GM19328 (cell line): Measurements from ENCODE around the gene RAD23B.
"Not testable (repeated sequence)": the region's sequence is repeated elsewhere in the genome, so short reads cannot be mapped to it uniquely, and the experiment has no call there.

ENCODE experiments used
- ATAC-seq: cut with Tn5 transposase; IDR thresholded peaks from one replicate; pipeline ENCODE4 v1.9.1; 2021; ENCODE audit warnings: mild to moderate bottlenecking, moderate library complexity; ENCODE audit not compliant: unreplicated experiment

RAD23B gene

DNA sequence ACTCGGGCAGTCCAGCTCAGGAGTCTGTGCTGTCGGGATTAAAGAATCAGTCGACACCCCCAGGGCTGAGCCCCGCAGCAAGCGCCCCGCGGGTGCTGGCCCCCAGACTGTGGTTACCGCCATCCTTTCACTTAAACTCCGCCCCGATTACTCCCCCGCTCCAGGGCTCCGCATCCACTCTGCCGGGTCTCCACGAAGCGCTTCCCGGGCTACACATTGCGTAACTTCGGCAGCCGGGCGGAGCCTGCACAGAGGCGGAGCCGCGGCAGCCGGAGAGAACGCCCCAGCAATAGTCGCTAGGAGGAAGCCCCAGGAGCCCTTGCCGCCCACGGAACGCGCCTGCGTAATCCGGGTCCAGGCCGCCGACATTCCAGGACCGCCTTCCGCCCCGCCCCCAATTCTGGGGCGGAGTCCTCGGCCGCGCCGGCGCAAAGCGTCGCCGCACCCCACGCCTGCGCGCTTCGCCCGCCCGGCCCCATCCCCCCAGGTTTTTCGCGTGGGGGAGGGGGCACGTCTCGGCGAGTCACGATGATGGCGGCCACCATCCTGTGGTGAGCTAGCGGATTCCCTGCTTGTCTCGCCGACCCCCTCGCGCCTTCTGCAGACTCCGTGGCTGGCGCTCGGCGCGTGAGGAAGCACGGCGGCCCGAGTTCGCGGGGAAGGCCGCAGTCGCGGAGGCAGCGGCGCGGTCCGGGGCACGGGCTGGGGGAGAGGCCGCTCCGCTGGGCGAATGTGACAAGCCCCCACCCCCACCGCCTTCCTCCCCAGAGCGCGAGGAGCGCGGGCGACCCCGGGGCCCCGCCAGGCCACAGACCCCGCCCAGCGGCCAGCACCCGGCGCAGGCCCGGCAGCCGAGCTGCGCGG, at the start of gene RAD23B:
Gene RAD23B (plus strand): TSS at position 521 of the 864 bp plus-strand sequence. CDS start 351 bp downstream, outside the sequence.
- peak; percentile 86 for ATAC-seq

DNA sequence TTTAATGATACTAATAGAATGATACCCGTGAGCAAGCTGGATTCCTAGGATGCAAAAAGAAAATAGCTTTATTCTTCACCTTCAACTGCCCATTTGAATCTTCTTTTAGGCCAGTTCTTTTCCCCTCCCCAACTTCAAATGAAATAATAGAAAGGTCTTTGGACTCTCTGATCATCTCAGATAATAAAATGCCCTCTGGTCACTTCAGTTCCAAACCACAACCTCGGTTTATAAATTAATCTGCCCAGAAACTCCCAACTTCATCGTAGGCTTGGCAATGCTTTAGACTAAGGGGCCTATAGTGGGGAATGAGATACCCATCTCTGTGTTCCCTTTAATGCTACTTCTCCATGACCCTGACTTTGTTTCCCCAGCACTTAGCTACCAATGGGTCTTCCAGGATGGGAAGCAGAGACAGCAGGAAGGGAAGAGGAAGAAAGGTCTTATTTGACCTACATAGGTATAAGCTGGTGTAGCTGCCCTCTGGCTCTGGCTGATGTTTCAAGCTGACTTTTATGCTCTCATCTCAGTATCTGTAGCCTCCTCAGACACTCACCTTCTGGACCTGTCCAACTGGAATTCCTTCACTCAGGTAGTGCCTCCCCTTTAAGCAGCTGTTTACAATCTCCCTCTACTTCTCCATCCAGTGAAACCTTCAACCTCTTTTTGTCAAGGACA, 47.2 kb upstream of the RAD23B start:
- no peak for ATAC-seq

DNA sequence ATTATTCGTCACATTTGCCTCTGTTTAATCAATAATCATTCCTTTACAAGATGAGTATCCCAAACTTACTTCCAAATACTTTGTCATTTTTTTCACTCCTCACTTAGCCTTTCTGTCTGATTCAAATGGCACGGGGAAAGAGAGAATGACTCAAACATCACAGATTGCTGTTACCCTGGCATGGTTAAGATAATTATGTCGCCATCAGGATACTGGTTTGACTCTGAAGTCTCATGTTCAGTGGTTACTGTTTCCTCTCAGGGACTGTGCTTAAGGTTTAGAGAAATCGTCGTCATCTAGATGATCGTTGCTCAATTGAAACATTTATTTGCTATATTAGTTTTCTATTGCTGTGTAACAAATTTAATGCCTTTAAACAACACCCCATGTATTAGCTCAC, 45.2 kb upstream of the RAD23B start:
- no peak for ATAC-seq

DNA sequence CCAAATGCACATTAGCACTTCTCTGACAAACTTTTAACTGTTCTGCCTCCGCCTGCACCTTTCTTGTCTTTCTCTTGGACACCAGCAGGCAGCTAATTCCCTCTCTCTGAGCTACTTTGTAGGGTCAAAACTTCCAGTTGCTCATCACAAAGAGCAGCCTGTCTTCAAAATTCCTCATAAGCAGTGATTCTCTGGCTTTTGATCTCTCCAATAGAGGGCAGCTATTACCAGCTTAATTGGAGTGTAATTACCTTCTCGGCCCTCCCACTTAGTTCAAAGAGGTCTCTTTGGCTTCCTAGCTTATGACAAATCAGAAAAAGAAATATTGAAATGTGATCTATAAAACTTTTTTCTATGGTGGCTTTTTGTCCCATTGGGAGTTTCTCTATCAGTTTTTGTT, 43.6 kb upstream of the RAD23B start:
- ATAC-seq = no peak

DNA sequence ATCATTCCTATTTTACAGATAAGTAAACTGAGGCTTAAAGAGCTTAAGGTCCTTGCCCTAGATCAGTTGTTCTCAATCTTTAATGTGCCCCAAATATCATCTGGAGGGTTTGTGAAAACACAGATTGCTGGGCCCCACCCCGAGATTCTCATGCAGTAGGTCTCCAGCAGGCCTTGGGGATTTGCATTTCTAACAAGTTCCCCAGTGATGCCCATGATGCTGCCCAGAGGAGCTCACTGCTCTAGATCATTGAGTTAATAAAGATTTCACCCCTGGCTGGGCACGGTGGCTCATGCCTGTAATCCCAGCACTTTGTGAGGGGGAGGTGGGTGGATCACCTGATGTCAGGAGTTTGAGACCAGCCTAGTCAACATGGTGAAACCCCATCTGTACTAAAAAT, 42.8 kb upstream of the RAD23B start:
- no peak for ATAC-seq

DNA sequence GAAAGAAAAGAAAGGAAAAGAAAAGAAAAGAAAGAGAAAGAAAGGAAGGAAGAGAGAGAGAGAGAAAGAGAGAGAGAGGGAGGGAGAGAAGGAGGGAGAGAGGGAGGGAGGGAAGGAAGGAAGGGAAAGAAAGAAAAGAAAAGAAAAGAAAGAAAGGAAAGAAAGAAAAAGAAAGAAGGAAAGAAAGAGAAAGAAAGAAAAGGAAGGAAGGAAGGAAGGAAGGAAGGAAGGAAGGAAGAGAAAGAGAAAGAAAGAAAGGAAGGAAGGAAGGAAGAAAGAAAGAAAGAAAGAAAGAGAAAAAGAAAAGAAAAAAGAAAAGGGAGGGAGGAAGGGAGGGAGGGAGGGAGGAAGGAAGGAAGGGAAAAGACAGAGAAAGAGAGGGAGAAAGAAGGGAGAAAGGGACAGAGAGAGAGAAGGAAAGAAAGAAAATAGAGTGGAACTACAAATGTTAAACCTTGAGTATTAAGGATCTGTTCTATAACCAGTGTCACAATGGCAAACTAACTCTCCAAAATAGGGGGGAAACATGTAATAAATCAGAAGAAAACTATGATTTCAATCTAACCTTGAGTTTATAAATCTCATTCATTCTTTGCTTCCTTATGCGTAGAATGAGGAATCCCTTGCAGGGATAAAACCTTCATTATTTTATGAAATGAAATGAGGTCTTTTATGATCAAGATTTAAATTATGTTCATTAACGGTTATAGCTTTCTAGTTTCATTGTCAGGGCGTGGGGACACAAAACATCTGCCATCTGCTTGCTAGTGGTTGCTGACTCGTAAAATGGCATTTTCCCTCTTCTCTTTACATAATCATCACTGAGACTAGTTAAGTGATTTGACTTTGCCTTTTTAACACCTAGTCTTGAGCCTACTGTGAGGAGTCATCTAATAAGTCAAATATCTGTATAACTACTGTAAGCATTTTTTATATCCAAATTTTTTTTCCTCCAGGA, 40.7 kb upstream of the RAD23B start:
- ATAC-seq = no peak

DNA sequence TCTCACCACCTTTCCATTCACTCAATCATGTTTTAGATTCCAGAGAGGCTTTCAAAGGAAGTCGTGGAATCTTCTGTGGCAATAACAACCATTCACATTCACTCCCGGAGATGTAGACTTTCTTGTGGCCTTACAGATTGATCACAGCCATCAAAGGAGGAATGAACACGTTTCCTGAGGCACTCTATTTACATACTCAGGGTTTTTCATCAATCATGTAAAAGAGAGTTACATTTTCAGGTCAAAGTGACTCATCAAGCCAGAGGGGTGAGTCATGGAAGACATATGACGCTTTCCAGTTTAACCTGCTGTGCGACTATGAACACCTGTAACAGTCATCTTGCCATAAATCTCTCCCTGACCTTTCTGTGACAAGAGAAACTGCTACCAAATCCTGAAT, 39.3 kb upstream of the RAD23B start:
- no peak for ATAC-seq

DNA sequence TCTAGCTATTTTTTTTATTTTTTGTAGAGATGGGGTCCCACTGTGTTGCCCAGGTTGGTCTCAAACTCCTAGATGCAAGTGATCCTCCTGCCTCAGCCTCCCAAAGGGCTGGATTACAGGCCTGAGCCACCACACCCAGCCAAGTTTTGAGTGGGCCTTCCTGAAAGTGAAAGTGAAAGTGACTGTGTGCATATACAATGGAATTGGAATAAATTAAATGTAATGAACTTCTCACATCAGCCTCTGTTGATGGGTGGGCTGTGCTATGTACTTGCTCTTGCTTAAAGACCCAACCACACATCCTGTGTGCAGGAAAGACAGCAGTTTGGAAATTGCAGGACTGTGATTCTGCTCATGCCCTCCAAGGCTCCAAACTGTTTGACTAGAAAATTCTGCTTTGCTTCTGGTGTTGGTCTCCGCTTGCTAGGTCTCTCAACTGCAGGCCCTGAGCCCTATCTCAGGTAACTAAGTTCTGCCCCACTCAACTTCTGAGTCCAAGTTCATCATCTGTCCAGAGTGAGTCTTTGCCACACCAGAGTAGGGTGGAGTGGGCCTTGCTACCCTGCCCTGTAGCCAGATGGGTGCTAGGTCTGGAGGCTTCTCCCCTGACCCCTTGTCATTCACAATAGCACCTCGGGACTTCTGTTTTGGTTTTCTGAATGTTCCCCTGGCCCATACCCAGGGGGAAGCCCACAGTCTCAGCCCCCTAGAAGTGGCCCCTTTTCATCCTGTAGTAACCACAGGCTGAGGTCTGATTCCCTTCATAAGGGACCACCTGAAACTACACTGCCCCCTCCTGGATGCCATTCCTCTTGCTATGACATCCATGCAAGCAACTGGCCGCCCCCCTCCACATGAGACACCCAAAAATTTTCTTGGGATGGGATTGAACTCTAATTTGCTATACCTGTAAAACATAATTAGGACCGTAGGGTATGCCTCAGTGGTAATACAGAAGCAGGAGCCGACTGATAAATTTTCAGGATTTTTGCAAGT, 36.5 kb upstream of the RAD23B start:
- ATAC-seq = no peak

DNA sequence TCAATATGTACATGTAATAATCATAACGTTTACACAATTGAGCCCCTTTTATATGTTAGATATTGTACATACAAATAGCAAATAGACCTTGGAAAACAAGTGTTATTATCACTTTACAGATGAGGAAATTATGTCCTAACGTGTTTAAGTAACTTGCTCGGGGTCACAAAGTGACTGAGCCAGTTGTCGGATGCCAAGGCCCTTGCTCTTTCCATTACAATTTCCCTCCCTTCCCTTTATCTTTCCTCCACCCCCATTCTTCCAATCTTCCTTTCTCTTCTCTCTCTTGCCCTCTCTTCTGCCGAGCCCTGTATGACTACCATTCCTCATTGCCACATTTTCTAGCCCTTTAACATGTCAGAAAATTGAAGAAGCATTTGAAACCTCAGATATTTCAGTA, 34.4 kb upstream of the RAD23B start:
- ATAC-seq = no peak

DNA sequence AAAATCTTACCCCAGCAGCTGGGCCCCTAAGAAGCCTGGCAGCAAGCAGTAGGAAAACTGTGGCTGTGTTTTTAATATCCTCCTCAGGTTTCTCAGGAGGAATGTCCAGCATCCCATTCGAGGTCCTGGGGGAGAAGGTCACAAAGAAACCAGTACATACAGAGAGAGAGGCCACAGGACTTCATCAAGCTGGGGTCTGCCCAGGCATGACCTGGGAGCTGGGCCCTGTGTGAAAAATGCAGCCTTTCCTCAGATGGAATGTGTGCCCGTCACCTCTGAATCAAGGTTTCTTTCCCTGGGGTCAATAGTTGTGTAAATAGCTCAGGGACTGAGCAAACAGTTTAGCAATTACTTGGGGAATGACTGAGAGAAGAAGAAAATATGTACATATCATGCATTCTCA, 33.9 kb upstream of the RAD23B start:
- no peak for ATAC-seq

DNA sequence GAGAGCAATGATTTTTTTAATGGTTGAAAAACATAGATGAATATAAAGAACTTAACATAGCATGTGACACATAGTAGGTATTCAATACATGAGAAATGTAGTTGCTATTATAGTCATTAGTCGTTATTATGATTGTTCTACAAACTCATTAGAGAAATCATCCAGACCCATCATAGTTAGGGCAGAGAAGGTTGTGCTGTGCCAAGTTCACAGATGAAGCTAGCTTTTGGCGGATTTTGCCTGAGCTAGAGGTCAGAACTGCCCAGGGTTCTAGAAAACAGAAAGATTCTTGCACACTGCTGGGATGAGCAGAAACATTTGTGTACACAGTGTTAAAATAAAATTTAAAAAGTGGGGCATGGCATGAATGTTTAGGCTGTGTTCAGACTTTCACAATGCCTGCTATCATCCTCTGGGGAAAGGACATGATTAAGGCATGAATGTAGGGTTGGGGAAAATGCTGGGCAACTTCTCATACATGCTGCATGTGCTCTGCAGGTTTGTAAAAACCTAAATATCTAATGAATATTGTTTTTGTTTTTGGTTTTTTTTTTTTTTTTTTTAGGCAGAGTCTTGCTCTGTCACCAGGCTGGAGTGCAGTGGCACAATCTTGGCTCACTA, 33.3 kb upstream of the RAD23B start:
- ATAC-seq = no peak

DNA sequence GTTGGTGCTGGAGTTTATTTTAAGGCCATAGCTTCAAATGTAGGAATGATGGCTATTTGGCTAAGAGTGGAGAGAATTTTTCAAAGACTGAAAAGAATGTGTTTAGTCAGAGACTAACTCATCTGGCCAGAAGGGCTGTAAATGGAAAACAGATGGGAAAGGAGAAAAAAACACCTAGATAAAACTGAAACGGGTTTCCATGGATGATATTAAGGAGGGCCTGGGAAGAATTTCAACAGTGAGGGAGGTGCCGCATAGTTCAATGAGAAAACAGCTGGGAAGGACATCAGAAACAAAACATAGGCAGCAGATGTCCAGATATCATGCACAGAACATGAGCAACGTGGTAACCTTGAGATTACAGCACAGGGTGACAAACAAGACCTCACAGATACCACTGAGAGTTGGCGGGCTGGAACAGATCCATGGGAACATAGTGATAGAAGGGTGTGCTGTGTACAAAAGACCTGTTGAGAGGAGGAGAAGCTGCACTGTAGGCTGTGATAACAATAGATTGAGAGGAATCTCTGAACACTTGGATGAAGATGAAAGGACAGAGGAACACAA, 31.2 kb upstream of the RAD23B start:
- ATAC-seq = no peak

DNA sequence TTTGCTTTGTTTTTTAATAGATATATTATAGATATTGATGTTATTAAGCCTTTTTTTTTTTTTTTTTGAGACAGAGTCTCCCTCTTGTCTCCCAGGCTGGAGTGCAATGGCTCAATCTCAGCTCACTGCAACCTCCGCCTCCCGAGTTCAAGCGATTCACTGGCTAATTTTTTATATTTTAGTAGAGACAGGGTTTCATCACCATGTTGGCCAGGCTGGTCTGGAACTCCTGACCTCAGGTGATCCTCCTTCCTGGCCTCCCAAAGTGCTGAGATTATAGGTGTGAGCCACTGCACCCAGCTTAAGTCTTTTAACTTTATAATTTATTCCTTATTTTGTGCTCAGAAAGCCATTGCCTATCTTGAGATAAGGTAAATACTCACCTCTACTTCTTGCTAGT, 24.2 kb upstream of the RAD23B start:
- ATAC-seq = no peak

DNA sequence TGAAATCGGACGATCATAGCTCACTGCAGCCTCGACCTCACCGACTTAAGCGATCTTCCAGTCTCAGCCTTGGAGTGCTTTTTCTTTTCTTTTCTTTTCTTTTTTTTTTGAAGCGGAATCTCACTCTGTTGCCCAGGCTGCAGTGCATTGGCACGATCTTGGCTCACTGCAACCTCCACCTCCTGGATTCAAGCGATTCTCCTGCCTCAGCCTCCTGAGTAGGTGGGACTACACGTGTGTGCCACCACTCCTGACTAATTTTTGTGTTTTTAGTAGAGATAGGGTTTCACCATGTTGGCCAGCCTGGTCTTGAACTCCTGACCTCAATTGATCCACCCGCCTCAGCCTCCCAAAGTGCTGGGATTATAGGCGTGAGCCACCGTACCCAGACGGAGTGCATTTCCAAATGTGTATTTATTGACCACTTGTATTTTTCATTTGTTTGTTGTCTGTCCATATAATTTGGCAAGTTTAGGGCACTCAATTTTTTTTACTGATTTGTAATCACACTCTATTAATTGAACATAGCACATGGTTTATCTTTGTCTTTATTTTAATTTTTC, 23.2 kb upstream of the RAD23B start:
- not testable (repeated sequence) for ATAC-seq

DNA sequence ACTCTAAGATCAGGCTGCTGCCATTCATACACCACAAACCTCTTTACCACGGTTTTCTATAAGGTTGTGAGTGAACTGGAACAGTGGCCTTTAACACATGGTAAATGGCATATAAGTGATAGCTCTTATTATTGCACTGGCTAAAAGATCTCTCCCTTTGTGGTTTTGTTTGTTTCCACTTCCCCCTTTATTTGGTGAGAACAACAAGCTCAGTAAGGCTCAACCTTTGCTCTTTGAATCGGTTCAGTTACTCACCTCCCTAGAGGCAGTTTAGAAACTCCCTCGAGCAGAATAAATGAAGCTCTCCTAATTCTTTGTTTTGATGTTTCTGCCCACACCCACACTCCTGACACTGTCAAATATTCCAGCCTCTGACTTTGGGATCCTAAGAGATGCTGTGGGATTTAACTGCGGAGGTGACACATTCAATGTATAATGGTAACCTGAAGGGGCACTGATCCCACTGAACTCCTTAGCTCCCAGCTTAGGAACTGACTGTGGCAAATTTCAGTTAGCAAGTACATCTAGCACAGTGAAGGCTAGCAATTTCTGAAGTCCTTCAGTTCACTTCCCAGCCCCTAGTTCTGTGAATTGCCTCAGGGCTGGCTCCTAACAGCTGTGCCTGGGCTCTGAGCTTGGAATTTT, 22.5 kb upstream of the RAD23B start:
- peak; percentile 99 for ATAC-seq

DNA sequence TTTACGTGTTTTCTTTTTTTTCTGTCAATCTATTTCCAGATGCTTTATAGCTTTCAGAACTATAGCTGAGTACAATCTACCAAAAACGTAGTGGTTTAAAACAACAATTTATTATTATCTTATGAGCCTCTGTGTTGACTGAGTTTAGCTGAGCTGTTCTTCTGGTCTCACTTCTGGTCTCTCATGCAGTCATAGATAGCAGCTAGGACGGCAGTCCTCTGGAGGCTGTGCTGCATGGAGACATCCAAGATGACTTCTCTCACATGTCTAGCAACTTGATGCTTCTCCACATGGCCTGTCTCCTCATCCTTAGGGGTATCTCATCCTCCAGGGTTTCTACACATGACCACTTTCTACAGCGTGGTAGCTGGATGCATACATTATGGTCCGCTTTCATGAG, 22.0 kb upstream of the RAD23B start:
- no peak for ATAC-seq

DNA sequence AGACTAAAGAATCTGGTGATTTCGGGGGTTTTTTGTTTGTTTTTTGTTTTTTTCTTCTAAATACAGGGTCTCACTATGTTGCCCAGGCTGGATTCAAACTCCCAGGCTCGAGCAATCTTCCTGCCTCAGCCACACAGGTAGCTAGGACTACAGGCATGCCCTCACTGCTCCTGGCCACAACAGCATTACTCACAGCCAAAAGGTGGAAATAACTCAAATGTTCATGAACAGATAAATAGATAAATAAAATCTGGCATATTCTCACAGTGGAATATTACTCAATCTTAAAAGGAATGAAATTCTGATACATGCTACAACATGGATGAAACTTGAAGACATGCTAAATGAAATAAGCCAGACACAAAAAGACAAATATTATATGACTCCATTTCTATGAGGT, 19.8 kb upstream of the RAD23B start:
- no peak for ATAC-seq

DNA sequence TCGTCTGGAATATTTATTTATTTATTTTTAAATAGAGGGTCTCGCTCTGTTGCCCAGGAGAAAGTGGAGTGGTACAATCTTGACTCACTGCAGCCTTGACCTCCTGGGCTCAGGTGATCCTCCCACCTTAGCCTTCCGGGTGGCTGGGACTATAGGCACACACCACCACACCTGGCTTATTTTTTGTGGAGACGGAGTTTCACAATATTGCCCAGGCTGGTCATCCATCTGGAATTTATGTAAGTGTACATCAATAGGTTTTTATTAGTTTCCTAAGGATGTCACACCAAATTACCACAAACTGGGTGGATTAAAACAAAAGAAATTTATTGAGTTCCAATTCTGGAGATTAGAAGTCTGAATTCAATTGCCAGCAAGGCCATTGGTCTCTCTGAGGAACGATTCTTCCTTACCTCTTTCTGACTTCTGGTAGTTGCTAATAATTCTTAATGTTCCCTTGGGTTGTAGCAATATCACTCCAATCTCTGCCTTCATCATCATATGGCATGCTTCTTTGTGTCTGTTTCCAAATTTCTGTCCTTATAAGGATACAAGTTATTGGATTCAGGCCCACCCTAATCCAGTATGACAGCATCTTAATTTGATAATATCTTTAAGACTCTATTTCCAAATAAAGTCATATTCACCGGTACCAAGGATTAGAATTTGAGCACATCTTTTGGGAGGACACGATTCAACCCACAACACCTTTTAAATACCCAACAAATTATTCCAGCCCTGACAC, 16.3 kb upstream of the RAD23B start:
- no peak for ATAC-seq
